ENCODE data around the gene ESRRA.

The ESRRA gene

GRCh38 chr11:64337538-64338249, 32.4 kb downstream of the ESRRA start:
- no peak for TF ChIP-seq CTCF (IDR thresholded peaks at IDR 0.05; ENCODE audit: control extremely low read depth, extremely low read depth, low read depth, missing control alignments)
- ChIA-PET POLR2A (no interaction called here), CTCF (interaction anchor here (0.9 to 4.0 kb wide), 4 partner anchors 17 to 37 kb away, joined by 3 to 20 read pairs (median 6); partner anchors contain the start of genes CATSPERZ, ESRRA, PRDX5 and TRMT112)
- no peak for DNase-seq (ENCODE audit: extremely low spot score)

- no peak for DNase-seq (ENCODE audit: extremely low spot score)
- no peak for TF ChIP-seq CTCF (IDR thresholded peaks at IDR 0.05; ENCODE audit: control extremely low read depth, extremely low read depth, low read depth, missing control alignments)
- CTCF ChIA-PET, result interaction anchor here (1.3 to 2.8 kb wide), 3 partner anchors 16 to 34 kb away, joined by 4 to 8 read pairs (median 8); partner anchors contain the start of genes ESRRA, PRDX5 and TRMT112
- POLR2A ChIA-PET, result no interaction called here
Measured at GRCh38 chr11:64338716-64339115, 33.4 kb downstream of the ESRRA start.

- no peak for TF ChIP-seq CTCF (IDR thresholded peaks at IDR 0.05; ENCODE audit: control extremely low read depth, extremely low read depth, low read depth, missing control alignments)
- ChIA-PET CTCF (interaction anchor here (1.7 to 7.5 kb wide), 4 partner anchors 7 to 34 kb away, joined by 8 to 81 read pairs (median 29); partner anchors contain the start of genes ESRRA, PRDX5 and TRMT112), POLR2A (interaction anchor here (1.4 kb wide), 1 partner anchor 7 kb away, joined by 4 read pairs; no protein-coding TSS in a partner anchor)
- no peak for DNase-seq (ENCODE audit: extremely low spot score)
Measured at GRCh38 chr11:64339286-64339685, 34.0 kb downstream of the ESRRA start.

- peak; percentile 89 for DNase-seq (ENCODE audit: extremely low spot score)
- CTCF ChIA-PET, result interaction anchor here (0.6 to 7.5 kb wide), 5 partner anchors 7 to 38 kb away, joined by 4 to 81 read pairs (median 10); partner anchors contain the start of genes PRDX5 and TRMT112
- POLR2A ChIA-PET, result interaction anchor here (0.5 to 1.4 kb wide), 2 partner anchors 8 to 156 kb away, joined by 4 to 11 read pairs; no protein-coding TSS in a partner anchor
- TF ChIP-seq CTCF (IDR thresholded peaks at IDR 0.05; ENCODE audit: control extremely low read depth, extremely low read depth, low read depth, missing control alignments), result no peak
Measured at GRCh38 chr11:64339754-64340408, 34.6 kb downstream of the ESRRA start, which contains the start of gene CCDC88B. CCDC88B (plus strand) TSS chr11:64340204; CDS start chr11:64340267, 63 bp downstream.

- peak; percentile 83 for DNase-seq (ENCODE audit: extremely low spot score)
- no peak for TF ChIP-seq CTCF (IDR thresholded peaks at IDR 0.05; ENCODE audit: control extremely low read depth, extremely low read depth, low read depth, missing control alignments)
- CTCF ChIA-PET, result interaction anchor here (1.0 to 7.5 kb wide), 7 partner anchors 8 to 39 kb away, joined by 3 to 81 read pairs (median 11); partner anchors contain the start of genes PRDX5 and TRMT112
- POLR2A ChIA-PET, result interaction anchor here (1.4 kb wide), 1 partner anchor 9 kb away, joined by 4 read pairs; no protein-coding TSS in a partner anchor
Measured at GRCh38 chr11:64340671-64341335, 35.5 kb downstream of the ESRRA start.

DNA sequence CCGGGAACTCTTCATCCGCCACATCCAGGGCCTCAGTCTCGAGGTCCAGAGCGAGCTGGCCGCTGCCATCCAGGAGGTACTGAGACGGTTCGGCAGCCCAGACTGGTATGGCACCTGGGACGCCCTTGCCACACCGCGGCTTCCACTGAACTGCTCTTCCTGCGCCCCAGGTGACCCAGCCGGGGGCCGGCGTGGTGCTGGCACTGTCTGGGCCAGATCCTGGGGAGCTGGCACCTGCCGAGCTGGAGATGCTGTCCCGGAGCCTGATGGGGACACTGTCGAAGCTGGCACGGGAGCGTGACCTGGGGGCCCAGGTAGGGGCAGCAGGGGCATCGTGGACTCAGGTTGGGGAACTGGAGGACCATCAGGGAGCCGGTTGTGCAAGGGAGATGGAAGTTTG, 36.1 kb downstream of the ESRRA start:
- no peak for TF ChIP-seq CTCF (IDR thresholded peaks at IDR 0.05; ENCODE audit: control extremely low read depth, extremely low read depth, low read depth, missing control alignments)
- CTCF ChIA-PET, result interaction anchor here (1.0 to 7.5 kb wide), 7 partner anchors 9 to 40 kb away, joined by 3 to 81 read pairs (median 11); partner anchors contain the start of genes PRDX5 and TRMT112
- POLR2A ChIA-PET, result no interaction called here
- no peak for DNase-seq (ENCODE audit: extremely low spot score)
